Endometrium (tissue), 2 donors: ENCODE results near the gene OR2A1.
"Not testable (repeated sequence)": the region's sequence is repeated elsewhere in the genome, so short reads cannot be mapped to it uniquely, and the experiment has no call there.

Source experiments
- FAIRE-seq: peaks from 2 replicates; lab custom pipeline; 2012; peaks lifted over from hg19 to GRCh38; lab: Jason Lieb, UNC
- donor health status: control.
- donor health status: control.

OR2A1 gene

GRCh38 chr7:144325868-144326267 is 13.6 kb downstream of the OR2A1 start:
- FAIRE-seq = not testable (repeated sequence)

- FAIRE-seq = not testable (repeated sequence)
Observed at GRCh38 chr7:144330044-144330443, 17.8 kb downstream of the OR2A1 start.

- FAIRE-seq = peak; percentile 82
Observed at GRCh38 chr7:144331221-144331995, 19.2 kb downstream of the OR2A1 start.

GRCh38 chr7:144331996-144332288 is 19.7 kb downstream of the OR2A1 start:
- not testable (repeated sequence) for FAIRE-seq

- FAIRE-seq = not testable (repeated sequence)
Observed at GRCh38 chr7:144348625-144349024, 36.4 kb downstream of the OR2A1 start.

- FAIRE-seq = not testable (repeated sequence)
Observed at GRCh38 chr7:144351667-144352066, 39.4 kb downstream of the OR2A1 start.

- not testable (repeated sequence) for FAIRE-seq
Observed at GRCh38 chr7:144355176-144355822, 43.1 kb downstream of the OR2A1 start, which contains the start of gene ARHGEF5. Gene ARHGEF5, plus strand, starts transcription at chr7:144355402. Its CDS starts 7,268 bp downstream, at chr7:144362670.

- not testable (repeated sequence) for FAIRE-seq
Observed at GRCh38 chr7:144356185-144356584, 44.0 kb downstream of the OR2A1 start.

GRCh38 chr7:144356860-144357259 is 44.6 kb downstream of the OR2A1 start:
- not testable (repeated sequence) for FAIRE-seq

GRCh38 chr7:144362061-144362460 is 49.8 kb downstream of the OR2A1 start:
- FAIRE-seq = not testable (repeated sequence)

- FAIRE-seq = not testable (repeated sequence)
Observed at GRCh38 chr7:144365523-144365922, 53.3 kb downstream of the OR2A1 start.

- FAIRE-seq = not testable (repeated sequence)
Observed at GRCh38 chr7:144367250-144367649, 55.0 kb downstream of the OR2A1 start.

- FAIRE-seq = not testable (repeated sequence)
Observed at GRCh38 chr7:144369221-144369620, 57.0 kb downstream of the OR2A1 start.
